Smooth muscle cell (in vitro differentiated cells): ENCODE results near the gene VSTM4. TPM values are rescaled to one million over a fixed set of nuclear protein-coding genes. Genes with fewer than 3 reads are reported as not detected.

Source experiments
- DNase-seq: peaks from one replicate; lab custom pipeline; 2025; ENCODE audit not compliant: unreplicated experiment; lab: John Stamatoyannopoulos, UW
- H2AFZ ChIP-seq: fragments of 200-600 bp; sonication (generic); 2 replicates; pipeline ENCODE4 v1.6.0; 2016; ENCODE audit warnings: antibody characterized with exemption, low read depth, mild to moderate bottlenecking
- H3F3A ChIP-seq: fragments of 200-600 bp; sonication (generic); 2 replicates; pipeline ENCODE4 v1.6.0; 2017; ENCODE audit warnings: antibody characterized with exemption, low read depth
- H3K27ac ChIP-seq: fragments of 200-600 bp; sonication (generic); 2 replicates; pipeline ENCODE4 v1.5.1; 2016; ENCODE audit warnings: low read depth, mild to moderate bottlenecking
- H3K27me3 ChIP-seq: fragments of 200-600 bp; sonication (generic); 2 replicates; pipeline ENCODE4 v1.6.1; 2016; ENCODE audit warnings: low read depth, mild to moderate bottlenecking
- H3K36me3 ChIP-seq: fragments of 200-600 bp; sonication (generic); 2 replicates; pipeline ENCODE4 v1.5.1; 2016; ENCODE audit warnings: low read depth
- H3K4me1 ChIP-seq: fragments of 200-600 bp; sonication (generic); 2 replicates; pipeline ENCODE4 v1.5.1; 2016; ENCODE audit warnings: low read depth
- H3K4me2 ChIP-seq: fragments of 200-600 bp; sonication (generic); 2 replicates; pipeline ENCODE4 v1.6.0; 2016; ENCODE audit warnings: mild to moderate bottlenecking
- H3K4me3 ChIP-seq: fragments of 200-600 bp; sonication (generic); 2 replicates; pipeline ENCODE4 v1.5.1; 2016; ENCODE audit warnings: mild to moderate bottlenecking
- H3K79me2 ChIP-seq: fragments of 200-600 bp; sonication (generic); 2 replicates; pipeline ENCODE4 v1.6.0; 2016; ENCODE audit warnings: low read depth, mild to moderate bottlenecking
- H3K9ac ChIP-seq: fragments of 200-600 bp; sonication (generic); 2 replicates; pipeline ENCODE4 v1.6.0; 2016; ENCODE audit warnings: low read depth
- H3K9me3 ChIP-seq: fragments of 200-600 bp; sonication (generic); replicated peaks from 2 replicates; pipeline ENCODE4 v1.5.1; 2016; ENCODE audit warnings: low read depth
- H4K20me1 ChIP-seq: fragments of 200-600 bp; sonication (generic); 2 replicates; pipeline ENCODE4 v1.6.0; 2016; ENCODE audit warnings: low read depth
- WGBS: methylation state at CpG from one replicate; pipeline ENCODE4 v1.1.7; 2016; ENCODE audit warnings: low lambda C conversion rate; 5-methylcytosine and 5-hydroxymethylcytosine counted together
- polyA plus RNA-seq: library from polyadenylated mRNA; unstranded; fragments of >200 nt; fragmentation: Nextera tagmentation; extraction: Ambion mirVana; gene quantifications from 2 replicates; pipeline ENCODE4 v1.2.1, GENCODE V29; 2016
- total RNA-seq: library from RNA; depleted of rRNA; stranded (reverse); fragments of >200 nt; gene quantifications from 2 replicates; pipeline ENCODE4 v1.2.3, GENCODE V29; 2014
- TF ChIP-seq, protein P1 (sequence below): fragments of 200-600 bp; sonication (generic); IDR thresholded peaks from 2 replicates; pipeline ENCODE4 v1.5.1; 2017; ENCODE audit warnings: borderline replicate concordance, mild to moderate bottlenecking, antibody characterized with exemption; ENCODE audit not compliant: insufficient read depth, poor library complexity, severe bottlenecking

VSTM4 gene
- total and polyA plus RNA-seq, 2 experiments from 2014 or later: 5.1 to 7.7 TPM

DNA sequence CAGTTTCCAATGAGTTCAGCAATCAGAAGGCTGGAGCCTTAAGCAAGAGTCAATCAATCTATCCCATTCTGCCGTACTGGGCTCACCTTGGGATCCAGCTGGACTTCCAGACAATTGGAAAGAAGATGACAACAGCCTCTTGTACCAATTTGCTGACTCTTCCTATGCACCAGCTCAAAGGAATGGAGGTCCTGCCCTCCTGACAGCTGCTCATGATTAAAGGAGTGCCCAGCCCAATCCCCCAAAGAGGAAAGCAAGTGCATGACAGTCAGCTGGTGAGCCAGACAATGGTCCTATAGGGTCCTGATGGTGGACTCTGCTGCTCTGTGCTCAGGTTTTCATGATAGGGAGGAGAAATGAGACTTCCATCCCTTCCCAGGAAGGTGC, 25.1 kb downstream of the VSTM4 start:
- Histone ChIP-seq H4K20me1 (no peaks in the 10 kb centered on the region), H3K9ac (no peak overlapping the region), H3K27ac (no peak overlapping the region), H3K9me3 (peaks cover 6% of the 10 kb centered on the region), H3K79me2 (no peaks in the 10 kb centered on the region), H3K4me2 (no peak overlapping the region), H3F3A (no peaks in the 10 kb centered on the region), H3K4me1 (no peaks in the 10 kb centered on the region), H3K36me3 (no peaks in the 10 kb centered on the region), H3K27me3 (no peaks in the 10 kb centered on the region), H2AFZ (no peak overlapping the region), H3K4me3 (no peak overlapping the region)
- DNase-seq: no peak
- WGBS: 85% methylated on average over 1 of the region's 1 CpG
- TF ChIP-seq, protein P1, sequence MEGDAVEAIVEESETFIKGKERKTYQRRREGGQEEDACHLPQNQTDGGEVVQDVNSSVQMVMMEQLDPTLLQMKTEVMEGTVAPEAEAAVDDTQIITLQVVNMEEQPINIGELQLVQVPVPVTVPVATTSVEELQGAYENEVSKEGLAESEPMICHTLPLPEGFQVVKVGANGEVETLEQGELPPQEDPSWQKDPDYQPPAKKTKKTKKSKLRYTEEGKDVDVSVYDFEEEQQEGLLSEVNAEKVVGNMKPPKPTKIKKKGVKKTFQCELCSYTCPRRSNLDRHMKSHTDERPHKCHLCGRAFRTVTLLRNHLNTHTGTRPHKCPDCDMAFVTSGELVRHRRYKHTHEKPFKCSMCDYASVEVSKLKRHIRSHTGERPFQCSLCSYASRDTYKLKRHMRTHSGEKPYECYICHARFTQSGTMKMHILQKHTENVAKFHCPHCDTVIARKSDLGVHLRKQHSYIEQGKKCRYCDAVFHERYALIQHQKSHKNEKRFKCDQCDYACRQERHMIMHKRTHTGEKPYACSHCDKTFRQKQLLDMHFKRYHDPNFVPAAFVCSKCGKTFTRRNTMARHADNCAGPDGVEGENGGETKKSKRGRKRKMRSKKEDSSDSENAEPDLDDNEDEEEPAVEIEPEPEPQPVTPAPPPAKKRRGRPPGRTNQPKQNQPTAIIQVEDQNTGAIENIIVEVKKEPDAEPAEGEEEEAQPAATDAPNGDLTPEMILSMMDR: no peak

DNA sequence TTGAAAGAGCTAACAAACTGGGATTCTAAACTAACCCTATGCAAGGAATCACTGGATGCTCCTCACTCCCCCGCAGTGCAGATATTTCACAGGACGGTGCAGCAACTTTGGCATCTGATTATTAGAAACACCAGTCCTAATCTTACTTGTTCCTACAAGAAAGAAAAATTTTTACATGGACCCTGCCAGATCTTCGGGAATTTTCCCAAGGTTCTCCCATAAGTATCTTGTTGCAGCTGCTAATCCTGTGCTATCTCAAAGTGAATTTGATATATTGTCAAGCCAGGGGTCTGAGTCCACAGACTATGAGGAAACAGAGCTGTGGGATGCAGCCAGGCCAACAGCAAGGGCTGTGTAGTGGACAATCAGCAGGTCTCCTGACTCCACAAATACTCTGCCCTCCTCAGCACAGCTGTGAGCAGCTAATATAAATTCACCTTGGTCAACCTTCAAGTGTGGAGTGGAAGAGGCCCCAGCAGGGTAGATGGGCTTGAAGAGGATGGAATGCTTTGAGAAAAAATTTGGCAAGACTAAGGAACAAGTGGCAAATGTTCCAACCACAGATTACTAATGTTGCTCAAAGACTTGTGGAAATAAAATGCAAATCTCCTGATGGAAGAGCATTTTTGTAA, 25.6 kb downstream of the VSTM4 start:
- H3K27ac ChIP-seq: no peak overlapping the region
- no peaks in the 10 kb centered on the region for H3K27me3 ChIP-seq
- H2AFZ ChIP-seq: no peak overlapping the region
- no peaks in the 10 kb centered on the region for H3F3A ChIP-seq
- no peak overlapping the region for H3K4me3 ChIP-seq
- 69% methylated on average over 3 of the region's 3 CpGs for WGBS
- H3K4me1 ChIP-seq: no peaks in the 10 kb centered on the region
- H3K9ac ChIP-seq: no peak overlapping the region
- peaks cover 6% of the 10 kb centered on the region for H3K9me3 ChIP-seq
- no peaks in the 10 kb centered on the region for H3K36me3 ChIP-seq
- no peaks in the 10 kb centered on the region for H4K20me1 ChIP-seq
- DNase-seq: no peak
- H3K79me2 ChIP-seq: no peaks in the 10 kb centered on the region
- TF ChIP-seq, protein P1: no peak
- H3K4me2 ChIP-seq: no peak overlapping the region

DNA sequence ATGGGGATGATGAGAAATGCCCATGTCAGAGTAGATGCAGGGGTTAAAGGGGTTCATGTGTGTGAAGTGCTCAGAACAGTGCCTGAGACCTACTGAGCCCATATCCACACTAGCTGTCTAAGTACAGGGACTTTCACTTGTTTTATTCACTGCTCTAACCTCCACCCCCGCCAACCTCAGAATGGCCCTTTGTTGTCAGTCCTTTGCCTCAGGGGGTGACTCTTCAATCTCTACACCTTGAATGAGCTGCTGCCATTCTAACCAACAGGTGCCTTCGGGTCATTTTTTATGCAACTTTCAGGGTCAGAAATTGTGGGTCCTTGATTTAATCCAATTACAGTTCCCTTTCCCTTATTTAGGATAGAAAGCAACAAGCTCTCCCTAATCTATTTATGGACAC, 26.2 kb downstream of the VSTM4 start:
- Histone ChIP-seq H3K9me3 (peaks cover 6% of the 10 kb centered on the region), H3K4me2 (no peak overlapping the region), H4K20me1 (no peaks in the 10 kb centered on the region), H2AFZ (no peak overlapping the region), H3K4me1 (no peaks in the 10 kb centered on the region), H3K36me3 (no peaks in the 10 kb centered on the region), H3K27me3 (no peaks in the 10 kb centered on the region), H3K9ac (no peak overlapping the region), H3F3A (no peaks in the 10 kb centered on the region), H3K79me2 (no peaks in the 10 kb centered on the region), H3K4me3 (no peak overlapping the region), H3K27ac (no peak overlapping the region)
- TF ChIP-seq, protein P1: no peak
- WGBS: 82% methylated on average over 2 of the region's 2 CpGs
- DNase-seq: no peak

DNA sequence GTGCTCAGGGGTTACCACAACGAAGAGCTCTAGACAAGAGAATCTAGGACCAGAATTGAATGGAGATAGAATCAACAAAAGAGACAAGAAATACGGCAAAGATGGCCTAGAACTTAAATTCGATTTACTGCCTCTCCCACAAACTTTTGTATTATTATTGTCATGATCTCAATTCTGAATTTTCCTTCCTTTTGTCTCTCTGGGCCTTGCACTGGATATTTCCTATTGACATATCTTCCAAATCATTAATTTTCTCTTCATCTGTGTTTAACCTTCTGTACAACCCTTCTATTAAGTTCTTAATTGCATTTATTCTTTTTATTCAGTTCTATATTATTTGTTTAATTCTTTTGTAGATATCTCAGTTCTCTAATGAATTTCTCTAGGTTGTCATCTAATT, 28.4 kb downstream of the VSTM4 start:
- WGBS: 83% methylated on average over 3 of the region's 3 CpGs
- H3K27ac ChIP-seq: no peak overlapping the region
- no peaks in the 10 kb centered on the region for H3F3A ChIP-seq
- no peak for DNase-seq
- no peak overlapping the region for H3K4me2 ChIP-seq
- no peaks in the 10 kb centered on the region for H3K36me3 ChIP-seq
- H4K20me1 ChIP-seq: no peaks in the 10 kb centered on the region
- no peak overlapping the region for H3K4me3 ChIP-seq
- no peaks in the 10 kb centered on the region for H3K79me2 ChIP-seq
- no peak overlapping the region for H2AFZ ChIP-seq
- H3K4me1 ChIP-seq: peaks cover 12% of the 10 kb centered on the region
- no peak overlapping the region for H3K9ac ChIP-seq
- no peaks in the 10 kb centered on the region for H3K27me3 ChIP-seq
- peaks cover 6% of the 10 kb centered on the region for H3K9me3 ChIP-seq
- TF ChIP-seq, protein P1: no peak
